Suppressor macrophage (primary cell): ENCODE results near the gene KRTAP19-1.
"Not testable (repeated sequence)": the region's sequence is repeated elsewhere in the genome, so short reads cannot be mapped to it uniquely, and the experiment has no call there.

Experiments
- DNase-seq, 4 experiments: peaks; one replicate each; pipeline ENCODE4 v3.0.0-alpha.2; 2020 to 2022
- total RNA-seq, 17 experiments: gene quantifications; one replicate each; lab custom pipeline; 2026; ENCODE audit warnings: mixed read lengths in 6 of 17, inconsistent platforms in 3 of 17; lab: John Stamatoyannopoulos, UW

Gene KRTAP19-1
- total RNA-seq = 0 to 0.33 (median 0) reads per million in 17 experiments

GRCh38 chr21:30480145-30480544 is at the start of gene KRTAP19-1:
Gene KRTAP19-1, minus strand, starts transcription at chr21:30480367. Its CDS starts 50 bp downstream, at chr21:30480317.
- no peak for DNase-seq

GRCh38 chr21:30518876-30519275 is 38.7 kb upstream of the KRTAP19-1 start:
- no peak for DNase-seq

GRCh38 chr21:30515681-30516080 is 35.5 kb upstream of the KRTAP19-1 start:
- DNase-seq = no peak

- DNase-seq = not testable (repeated sequence)
Measured at GRCh38 chr21:30505621-30506205, 25.5 kb upstream of the KRTAP19-1 start.

- no peak for DNase-seq
Measured at GRCh38 chr21:30502041-30502440, 21.9 kb upstream of the KRTAP19-1 start, which contains the start of gene KRTAP19-5. Gene KRTAP19-5, minus strand, starts transcription at chr21:30502141. Its CDS starts 51 bp downstream, at chr21:30502090.

- no peak for DNase-seq
Measured at GRCh38 chr21:30497065-30497464, 16.9 kb upstream of the KRTAP19-1 start, which contains the start of gene KRTAP19-4. Gene KRTAP19-4, minus strand, starts transcription at chr21:30497165. Its CDS starts 55 bp downstream, at chr21:30497110.

- DNase-seq = no peak
Measured at GRCh38 chr21:30491963-30492428, 11.8 kb upstream of the KRTAP19-1 start, which contains the start of gene KRTAP19-3. Gene KRTAP19-3, minus strand, starts transcription at chr21:30492013. Its CDS starts 56 bp downstream, at chr21:30491957.

GRCh38 chr21:30487336-30487735 is 7.2 kb upstream of the KRTAP19-1 start, which contains the start of gene KRTAP19-2:
Gene KRTAP19-2, minus strand, starts transcription at chr21:30487436. Its CDS starts 88 bp downstream, at chr21:30487348.
- DNase-seq = no peak

GRCh38 chr21:30486180-30486579 is 6.0 kb upstream of the KRTAP19-1 start:
- no peak for DNase-seq

GRCh38 chr21:30482130-30482529 is 2.0 kb upstream of the KRTAP19-1 start:
- no peak for DNase-seq

GRCh38 chr21:30479259-30479658 is 908 bp downstream of the KRTAP19-1 start:
- DNase-seq = no peak

GRCh38 chr21:30478004-30478403 is 2.2 kb downstream of the KRTAP19-1 start:
- no peak for DNase-seq

GRCh38 chr21:30468900-30469714 is 11.1 kb downstream of the KRTAP19-1 start:
- DNase-seq = no peak

- DNase-seq = peak in 1 of 4 experiments; percentile 11
Measured at GRCh38 chr21:30463713-30464112, 16.5 kb downstream of the KRTAP19-1 start.

- DNase-seq = no peak
Measured at GRCh38 chr21:30448514-30448913, 31.7 kb downstream of the KRTAP19-1 start.

- no peak for DNase-seq
Measured at GRCh38 chr21:30447056-30447455, 33.1 kb downstream of the KRTAP19-1 start.

GRCh38 chr21:30444204-30444603 is 36.0 kb downstream of the KRTAP19-1 start:
- DNase-seq = no peak

- DNase-seq = no peak
Measured at GRCh38 chr21:30443226-30443625, 36.9 kb downstream of the KRTAP19-1 start.

GRCh38 chr21:30439975-30440374 is 40.2 kb downstream of the KRTAP19-1 start, which contains the start of gene KRTAP15-1:
Gene KRTAP15-1, plus strand, starts transcription at chr21:30440275. Its CDS starts 53 bp downstream, at chr21:30440328.
- no peak for DNase-seq

- DNase-seq = no peak
Measured at GRCh38 chr21:30437010-30437565, 43.1 kb downstream of the KRTAP19-1 start.

GRCh38 chr21:30434033-30434631 is 46.0 kb downstream of the KRTAP19-1 start:
- peak; percentile 15 to 45 (median 34) for DNase-seq

GRCh38 chr21:30430170-30430655 is 50.0 kb downstream of the KRTAP19-1 start, which contains the start of gene KRTAP13-4:
Gene KRTAP13-4, plus strand, starts transcription at chr21:30430220. Its CDS starts 56 bp downstream, at chr21:30430276.
- DNase-seq = no peak
